Spleen (tissue), 11 donors: Measurements from ENCODE around the gene STON2. TPM values are rescaled to one million over a fixed set of nuclear protein-coding genes. Genes with fewer than 3 reads are reported as not detected.

ENCODE experiments used
- DNase-seq: peaks from one replicate; pipeline ENCODE4 v3.0.0-alpha.2; 2020
- H3K27ac ChIP-seq, 8 donors: fragments of 200-600 bp; sonication (generic) in 7 of 8; 1 replicate in 4 of 8; 2 replicates in 4 of 8; pipeline versions ENCODE4 v1.5.0 to v1.8.0; 2016 to 2021; ENCODE audit warnings: inconsistent platforms in 4 of 8, mild to moderate bottlenecking in 4 of 8, moderate library complexity in 1 of 8
- H3K27me3 ChIP-seq, 7 donors: fragments of 200-600 bp; sonication (generic) in 6 of 7; replicated peaks in 1 of 7; 1 replicate in 4 of 7; 2 replicates in 3 of 7; pipeline versions ENCODE4 v1.5.0 to v1.8.0; 2016 to 2021; ENCODE audit warnings: inconsistent platforms in 3 of 7, mild to moderate bottlenecking in 1 of 7
- H3K36me3 ChIP-seq, 6 donors: fragments of 200-600 bp; sonication (generic) in 5 of 6; 1 replicate in 4 of 6; 2 replicates in 2 of 6; pipeline versions ENCODE4 v1.5.0 to v1.8.0; 2016 to 2021; ENCODE audit warnings: inconsistent platforms in 2 of 6
- H3K4me1 ChIP-seq, 6 donors: fragments of 200-600 bp; sonication (generic) in 5 of 6; 1 replicate in 3 of 6; 2 replicates in 3 of 6; pipeline versions ENCODE4 v1.5.0 to v1.8.0; 2016 to 2021; ENCODE audit warnings: inconsistent platforms in 3 of 6
- H3K4me3 ChIP-seq, 8 donors: fragments of 200-600 bp; sonication (generic) in 7 of 8; 1 replicate in 4 of 8; 2 replicates in 4 of 8; pipeline versions ENCODE4 v1.5.0 to v1.8.0; 2016 to 2021; ENCODE audit warnings: inconsistent platforms in 4 of 8, mild to moderate bottlenecking in 4 of 8, moderate library complexity in 2 of 8
- H3K9me3 ChIP-seq, 8 donors: fragments of 200-600 bp; sonication (generic) in 7 of 8; 1 replicate in 4 of 8; 2 replicates in 4 of 8; pipeline versions ENCODE4 v1.5.0 to v1.8.0; 2016 to 2021; ENCODE audit warnings: inconsistent platforms in 4 of 8
- POLR2A ChIP-seq, 3 donors: fragments of 450-650 bp; IDR thresholded peaks; one replicate each; pipeline ENCODE4 v1.5.1; 2017; ENCODE audit warnings: antibody characterized with exemption in 3 of 3, mild to moderate bottlenecking in 1 of 3
- POLR2AphosphoS5 ChIP-seq, 3 donors: sonication (generic); formaldehyde crosslinking; IDR thresholded peaks; one replicate each; pipeline ENCODE4 v1.5.1; 2017; ENCODE audit warnings: antibody characterized with exemption in 3 of 3
- WGBS, 5 donors: extraction: QIAGEN DNeasy Blood & Tissue Kit in 3 of 5; methylation state at CpG; one replicate each; pipeline versions ENCODE4 v1.1.5 to v1.1.7; 2013 to 2018; 5-methylcytosine and 5-hydroxymethylcytosine counted together
- intact Hi-C: fragments of 100-400 bp; cut with DNase I; formaldehyde crosslinking; loops from one replicate; pipeline ENCODE4 v1.15.0; 2023; ENCODE audit warnings: low total_unique reads
- polyA plus RNA-seq, 3 donors: library from polyadenylated mRNA; stranded (reverse); fragments of 200-250 nt; gene quantifications; one replicate each; pipeline ENCODE4 v1.2.1, GENCODE V29; 2013
- total RNA-seq, 7 donors: library from RNA; depleted of rRNA in 3 of 7; stranded (reverse); fragments of >200 nt in 3 of 7; fragmentation: NEBNext Ultra II Directional in 4 of 7; extraction: Animal tissue kit (Norgen Biotek cat#: 25700) in 4 of 7; gene quantifications; one replicate each; pipeline versions ENCODE4 v1.1.0 to v1.2.1, GENCODE V29; 2016 to 2021
- TF ChIP-seq, protein P1 (sequence below), 11 experiments: fragments of 200-600 bp in 7 of 11; fragments of 450-650 bp in 4 of 11; sonication (generic) in 4 of 11; IDR thresholded peaks in 8 of 11; conservative IDR thresholded peaks in 3 of 11; 1 replicate in 7 of 11; 2 replicates in 4 of 11; pipeline versions ENCODE4 v1.4.0 to v1.8.0; 2016 to 2021; ENCODE audit warnings: antibody characterized with exemption in 11 of 11, inconsistent platforms in 4 of 11, mild to moderate bottlenecking in 1 of 11
- donor health status: healthy with polysubstance abuse.
- donor health status: DM: no; HTN: no; CAD: no; lungs with moderate emphysema.
- donor health status: DM: no; HTN: no; CAD: no.
- donor health status: Bipolar disorder and iron deficiency.
- donor health status: healthy.
- donor health status: DM: no; HTN: no; CAD: no.
- donor health status: DM: yes; HTN: yes; CAD: no.

Gene STON2
- total and polyA plus RNA-seq, 10 donors: 3.5 to 236 (median 167) TPM

- no peak overlapping the region for H3K4me3 ChIP-seq
- WGBS, 5 donors: 47 to 72% (median 52%) methylated on average over 5 of the region's 5 CpGs
- no peaks in the 10 kb centered on the region for H3K27me3 ChIP-seq
- TF ChIP-seq POLR2A (IDR thresholded peaks at IDR 0.05) (no peak), POLR2AphosphoS5 (IDR thresholded peaks at IDR 0.05) (no peak)
- TF ChIP-seq, protein P1, sequence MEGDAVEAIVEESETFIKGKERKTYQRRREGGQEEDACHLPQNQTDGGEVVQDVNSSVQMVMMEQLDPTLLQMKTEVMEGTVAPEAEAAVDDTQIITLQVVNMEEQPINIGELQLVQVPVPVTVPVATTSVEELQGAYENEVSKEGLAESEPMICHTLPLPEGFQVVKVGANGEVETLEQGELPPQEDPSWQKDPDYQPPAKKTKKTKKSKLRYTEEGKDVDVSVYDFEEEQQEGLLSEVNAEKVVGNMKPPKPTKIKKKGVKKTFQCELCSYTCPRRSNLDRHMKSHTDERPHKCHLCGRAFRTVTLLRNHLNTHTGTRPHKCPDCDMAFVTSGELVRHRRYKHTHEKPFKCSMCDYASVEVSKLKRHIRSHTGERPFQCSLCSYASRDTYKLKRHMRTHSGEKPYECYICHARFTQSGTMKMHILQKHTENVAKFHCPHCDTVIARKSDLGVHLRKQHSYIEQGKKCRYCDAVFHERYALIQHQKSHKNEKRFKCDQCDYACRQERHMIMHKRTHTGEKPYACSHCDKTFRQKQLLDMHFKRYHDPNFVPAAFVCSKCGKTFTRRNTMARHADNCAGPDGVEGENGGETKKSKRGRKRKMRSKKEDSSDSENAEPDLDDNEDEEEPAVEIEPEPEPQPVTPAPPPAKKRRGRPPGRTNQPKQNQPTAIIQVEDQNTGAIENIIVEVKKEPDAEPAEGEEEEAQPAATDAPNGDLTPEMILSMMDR (IDR thresholded peaks at IDR 0.05 in 8 of 11, conservative IDR thresholded peaks at IDR 0.05 in 3 of 11): no peak
- H3K27ac ChIP-seq: peak overlapping the region in 2 of 8 donors; percentile 21 to 27
- DNase-seq: no peak
- peaks cover 0 to 39% (median 18%) of the 10 kb centered on the region in 6 donors for H3K4me1 ChIP-seq
- intact Hi-C loops: no loop called here
- no peaks in the 10 kb centered on the region for H3K36me3 ChIP-seq
- H3K9me3 ChIP-seq: no peaks in the 10 kb centered on the region
These were observed 88.3 kb downstream of the STON2 start for GRCh38 chr14:81311778-81312177.

GRCh38 chr14:81311141-81311540 lies 89.0 kb downstream of the STON2 start:
- WGBS, 5 donors: 32 to 47% (median 34%) methylated on average over 3 of the region's 3 CpGs
- intact Hi-C loops: no loop called here
- H3K9me3 ChIP-seq: no peaks in the 10 kb centered on the region
- H3K4me1 ChIP-seq: peaks cover 0 to 39% (median 18%) of the 10 kb centered on the region in 6 donors
- H3K27ac ChIP-seq: peak overlapping the region in 3 of 8 donors; percentile 13 to 27 (median 21)
- no peak for DNase-seq
- no peaks in the 10 kb centered on the region for H3K36me3 ChIP-seq
- TF ChIP-seq POLR2A (IDR thresholded peaks at IDR 0.05): no peak
- TF ChIP-seq POLR2AphosphoS5 (IDR thresholded peaks at IDR 0.05): no peak
- TF ChIP-seq, protein P1 (IDR thresholded peaks at IDR 0.05 in 8 of 11, conservative IDR thresholded peaks at IDR 0.05 in 3 of 11): no peak
- H3K27me3 ChIP-seq: no peaks in the 10 kb centered on the region
- H3K4me3 ChIP-seq: no peak overlapping the region

DNA sequence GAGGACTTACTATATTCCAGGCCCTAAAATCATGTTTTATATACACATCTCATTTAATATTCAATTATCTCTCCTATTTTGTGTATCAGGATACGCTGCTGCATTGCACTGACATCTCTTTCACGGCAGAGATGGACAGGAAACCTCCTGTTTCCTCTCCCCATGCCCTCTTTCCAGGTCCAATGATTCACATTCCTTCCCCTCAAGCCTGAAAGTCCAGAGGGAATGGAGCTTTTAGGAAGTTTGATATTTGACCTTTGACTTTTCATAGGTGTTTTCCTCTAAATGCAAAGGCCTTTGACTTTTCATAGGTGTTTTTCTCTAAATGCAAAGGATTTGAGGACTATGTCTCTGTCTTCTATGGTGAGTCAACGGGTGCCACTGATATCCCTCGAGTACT lies 89.5 kb downstream of the STON2 start:
- no peak for DNase-seq
- H3K4me1 ChIP-seq: peaks cover 0 to 36% (median 18%) of the 10 kb centered on the region in 6 donors
- no peak for TF ChIP-seq POLR2A (IDR thresholded peaks at IDR 0.05)
- no peak for TF ChIP-seq POLR2AphosphoS5 (IDR thresholded peaks at IDR 0.05)
- TF ChIP-seq, protein P1 (IDR thresholded peaks at IDR 0.05 in 8 of 11, conservative IDR thresholded peaks at IDR 0.05 in 3 of 11): no peak
- intact Hi-C loops: no loop called here
- no peaks in the 10 kb centered on the region for H3K9me3 ChIP-seq
- no peak overlapping the region for H3K4me3 ChIP-seq
- H3K27me3 ChIP-seq: no peaks in the 10 kb centered on the region
- H3K27ac ChIP-seq: peak overlapping the region in 3 of 8 donors; percentile 13 to 27 (median 21)
- H3K36me3 ChIP-seq: no peaks in the 10 kb centered on the region
- 52 to 63% (median 56%) methylated on average over 4 of the region's 4 CpGs for WGBS, 5 donors

DNA sequence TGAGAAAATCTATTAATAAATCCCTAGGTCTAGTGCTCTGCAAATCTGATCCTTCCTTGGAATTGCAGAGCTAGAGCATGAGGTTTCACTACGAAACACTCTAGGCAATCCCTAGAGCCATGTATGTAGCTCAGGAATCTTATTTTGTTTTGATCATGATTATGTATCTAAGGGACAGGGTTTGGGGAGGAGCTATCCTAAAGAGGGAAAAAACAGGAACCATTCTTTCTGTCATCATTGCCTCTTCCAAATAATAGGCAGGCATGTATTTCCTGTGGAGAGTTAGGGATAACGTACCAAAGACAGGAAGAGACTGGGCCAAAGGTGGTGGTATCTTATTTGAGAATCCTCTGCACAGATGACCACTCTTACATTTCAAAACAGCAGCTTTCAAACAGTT lies 90.6 kb downstream of the STON2 start:
- intact Hi-C loops: no loop called here
- no peak for DNase-seq
- Histone ChIP-seq H3K4me1 (peaks cover 0 to 33% (median 18%) of the 10 kb centered on the region in 6 donors), H3K36me3 (no peaks in the 10 kb centered on the region), H3K4me3 (no peak overlapping the region), H3K27ac (no peak overlapping the region), H3K27me3 (no peaks in the 10 kb centered on the region), H3K9me3 (no peaks in the 10 kb centered on the region)
- 55 to 73% (median 71%) methylated on average over 2 of the region's 2 CpGs for WGBS, 5 donors
- TF ChIP-seq POLR2AphosphoS5 (IDR thresholded peaks at IDR 0.05) (no peak), POLR2A (IDR thresholded peaks at IDR 0.05) (no peak)
- TF ChIP-seq, protein P1 (IDR thresholded peaks at IDR 0.05 in 8 of 11, conservative IDR thresholded peaks at IDR 0.05 in 3 of 11): no peak
